H54 (cell line): ENCODE results near the gene NRXN2.
A peak's percentile ranks its signal among the peaks of the same experiment; 100 is the strongest.

Source experiments
- DNase-seq: peaks from one replicate; pipeline ENCODE4 v3.0.0; 2011; ENCODE audit warnings: low spot score, mixed read lengths; ENCODE audit not compliant: insufficient read length
- FAIRE-seq: peaks from 3 replicates; lab custom pipeline; 2011; peaks lifted over from hg19 to GRCh38; lab: Jason Lieb, UNC
- POLR2A ChIP-seq: IDR thresholded peaks from 2 replicates; pipeline ENCODE4 v1.6.1; 2011; ENCODE audit warnings: low read depth, mild to moderate bottlenecking, low read length

NRXN2 gene

GRCh38 chr11:64580412-64580811 lies 142.6 kb downstream of the NRXN2 start:
- no peak for TF ChIP-seq POLR2A
- no peak for DNase-seq

GRCh38 chr11:64577202-64577601 lies 145.8 kb downstream of the NRXN2 start:
- FAIRE-seq, result no peak
- DNase-seq, result no peak
- TF ChIP-seq POLR2A, result no peak

More at GRCh38 chr11:64580412-64580811, 142.6 kb downstream of the NRXN2 start:
- no peak for FAIRE-seq

GRCh38 chr11:64572143-64572542 lies 150.9 kb downstream of the NRXN2 start:
- no peak for DNase-seq
- FAIRE-seq, result no peak
- TF ChIP-seq POLR2A, result no peak

GRCh38 chr11:64571410-64572091 lies 151.4 kb downstream of the NRXN2 start:
- FAIRE-seq, result no peak
- no peak for DNase-seq
- no peak for TF ChIP-seq POLR2A

GRCh38 chr11:64571050-64571409 lies 152.0 kb downstream of the NRXN2 start:
- FAIRE-seq (no peak), DNase-seq (no peak)

GRCh38 chr11:64570341-64570740 lies 152.7 kb downstream of the NRXN2 start:
- FAIRE-seq (no peak), DNase-seq (no peak)
- TF ChIP-seq POLR2A, result no peak

More at GRCh38 chr11:64571050-64571409, 152.0 kb downstream of the NRXN2 start:
- TF ChIP-seq POLR2A, result no peak

GRCh38 chr11:64569300-64569970 lies 153.6 kb downstream of the NRXN2 start:
- no peak for DNase-seq
- no peak for FAIRE-seq
- no peak for TF ChIP-seq POLR2A

- DNase-seq, result no peak
- TF ChIP-seq POLR2A, result no peak
- FAIRE-seq, result no peak
These were observed 154.3 kb downstream of the NRXN2 start for GRCh38 chr11:64568584-64569140.

- FAIRE-seq (no peak), DNase-seq (no peak)
These were observed 154.9 kb downstream of the NRXN2 start for GRCh38 chr11:64568041-64568571.

GRCh38 chr11:64566915-64567891 lies 155.8 kb downstream of the NRXN2 start:
- TF ChIP-seq POLR2A, result peak; percentile 20; the same call in 1 of the 2 replicates
- FAIRE-seq, result no peak

More at GRCh38 chr11:64568041-64568571, 154.9 kb downstream of the NRXN2 start:
- no peak for TF ChIP-seq POLR2A

GRCh38 chr11:64566042-64566914 lies 156.7 kb downstream of the NRXN2 start:
- DNase-seq (peak; percentile 95), FAIRE-seq (peak; percentile 23)
- TF ChIP-seq POLR2A, result no peak

More at GRCh38 chr11:64566915-64567891, 155.8 kb downstream of the NRXN2 start:
- no peak for DNase-seq
